ENCODE measurements around the gene DYNC2H1.

The DYNC2H1 gene

GRCh38 chr11:103520792-103521191 is 411.6 kb downstream of the DYNC2H1 start:
- H3K4me3 ChIP-seq (replicated peaks in 1 of 2; ENCODE audit: low read depth in 2 of 2, low read length in 2 of 2), result no peak overlapping the region
- TF ChIP-seq, protein P1, sequence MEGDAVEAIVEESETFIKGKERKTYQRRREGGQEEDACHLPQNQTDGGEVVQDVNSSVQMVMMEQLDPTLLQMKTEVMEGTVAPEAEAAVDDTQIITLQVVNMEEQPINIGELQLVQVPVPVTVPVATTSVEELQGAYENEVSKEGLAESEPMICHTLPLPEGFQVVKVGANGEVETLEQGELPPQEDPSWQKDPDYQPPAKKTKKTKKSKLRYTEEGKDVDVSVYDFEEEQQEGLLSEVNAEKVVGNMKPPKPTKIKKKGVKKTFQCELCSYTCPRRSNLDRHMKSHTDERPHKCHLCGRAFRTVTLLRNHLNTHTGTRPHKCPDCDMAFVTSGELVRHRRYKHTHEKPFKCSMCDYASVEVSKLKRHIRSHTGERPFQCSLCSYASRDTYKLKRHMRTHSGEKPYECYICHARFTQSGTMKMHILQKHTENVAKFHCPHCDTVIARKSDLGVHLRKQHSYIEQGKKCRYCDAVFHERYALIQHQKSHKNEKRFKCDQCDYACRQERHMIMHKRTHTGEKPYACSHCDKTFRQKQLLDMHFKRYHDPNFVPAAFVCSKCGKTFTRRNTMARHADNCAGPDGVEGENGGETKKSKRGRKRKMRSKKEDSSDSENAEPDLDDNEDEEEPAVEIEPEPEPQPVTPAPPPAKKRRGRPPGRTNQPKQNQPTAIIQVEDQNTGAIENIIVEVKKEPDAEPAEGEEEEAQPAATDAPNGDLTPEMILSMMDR (IDR thresholded peaks at IDR 0.05; ENCODE audit: low read depth, low read length), result no peak
- no peak for DNase-seq (ENCODE audit: low read depth in 2 of 2)

DNA sequence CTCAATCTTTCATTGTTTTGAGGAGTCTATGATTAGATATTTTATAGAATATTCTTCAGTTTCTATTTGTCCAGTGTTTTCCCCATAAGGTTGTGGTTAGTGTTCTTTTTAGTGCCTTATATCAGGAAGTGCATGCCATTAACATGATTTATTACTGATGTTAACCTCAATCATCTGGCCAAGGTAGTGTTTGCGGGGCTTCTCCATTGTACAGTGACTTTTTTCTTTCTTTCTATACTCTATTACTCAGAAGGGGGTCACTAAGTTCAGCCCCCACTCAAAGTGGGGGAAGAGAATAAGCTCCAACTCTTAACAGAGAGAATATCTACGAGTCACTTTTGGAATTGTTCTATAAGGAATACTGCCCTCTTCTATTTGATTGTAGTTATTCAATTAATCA is 415.8 kb downstream of the DYNC2H1 start:
- TF ChIP-seq, protein P1 (IDR thresholded peaks at IDR 0.05; ENCODE audit: low read depth, low read length), result no peak
- peak; percentile 53 to 80 for DNase-seq (ENCODE audit: low read depth in 2 of 2)
- H3K4me3 ChIP-seq (replicated peaks in 1 of 2; ENCODE audit: low read depth in 2 of 2, low read length in 2 of 2), result no peak overlapping the region

DNA sequence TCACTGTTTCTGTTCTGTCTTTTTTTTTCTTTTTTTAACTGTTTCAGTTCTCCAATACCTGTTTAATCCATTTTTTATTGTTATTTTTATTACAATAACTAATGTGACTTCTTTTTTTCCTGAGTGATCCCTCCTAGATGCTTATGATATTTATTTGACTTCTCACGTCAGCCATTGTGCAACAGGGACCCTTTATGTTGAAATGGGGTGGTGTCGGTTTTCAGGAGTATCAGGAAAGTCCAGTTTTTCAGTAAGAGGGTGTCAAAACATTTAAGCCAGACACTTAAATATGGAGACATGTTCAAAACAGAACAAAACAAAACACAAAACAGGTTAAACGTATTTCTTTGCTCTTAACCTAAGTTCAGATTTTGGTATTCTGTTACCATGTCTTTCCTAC is 418.8 kb downstream of the DYNC2H1 start:
- no peak overlapping the region for H3K4me3 ChIP-seq (replicated peaks in 1 of 2; ENCODE audit: low read depth in 2 of 2, low read length in 2 of 2)
- DNase-seq (ENCODE audit: low read depth in 2 of 2), result peak; percentile 34 to 38
- TF ChIP-seq, protein P1 (IDR thresholded peaks at IDR 0.05; ENCODE audit: low read depth, low read length), result no peak

DNA sequence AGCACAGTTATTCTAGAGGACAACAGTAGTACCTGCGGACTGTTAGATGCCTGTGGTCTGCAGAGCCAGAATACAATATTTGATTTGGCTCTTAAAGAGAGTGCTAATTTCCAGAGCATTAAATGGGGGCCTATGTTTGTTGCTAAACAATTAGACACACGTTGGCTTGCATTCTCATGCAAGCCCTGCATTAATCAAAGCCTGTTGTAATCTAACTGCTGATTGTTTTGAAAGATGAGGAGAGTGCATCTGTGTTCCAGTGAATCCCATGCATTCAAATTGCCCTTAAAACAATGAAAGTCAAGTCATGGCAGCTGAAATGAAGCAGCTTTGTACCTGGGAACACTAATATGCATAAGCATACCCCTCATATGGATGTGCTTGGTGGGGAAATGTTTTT is 419.4 kb downstream of the DYNC2H1 start:
- H3K4me3 ChIP-seq (replicated peaks in 1 of 2; ENCODE audit: low read depth in 2 of 2, low read length in 2 of 2), result no peak overlapping the region
- TF ChIP-seq, protein P1 (IDR thresholded peaks at IDR 0.05; ENCODE audit: low read depth, low read length), result no peak
- DNase-seq (ENCODE audit: low read depth in 2 of 2), result no peak

DNA sequence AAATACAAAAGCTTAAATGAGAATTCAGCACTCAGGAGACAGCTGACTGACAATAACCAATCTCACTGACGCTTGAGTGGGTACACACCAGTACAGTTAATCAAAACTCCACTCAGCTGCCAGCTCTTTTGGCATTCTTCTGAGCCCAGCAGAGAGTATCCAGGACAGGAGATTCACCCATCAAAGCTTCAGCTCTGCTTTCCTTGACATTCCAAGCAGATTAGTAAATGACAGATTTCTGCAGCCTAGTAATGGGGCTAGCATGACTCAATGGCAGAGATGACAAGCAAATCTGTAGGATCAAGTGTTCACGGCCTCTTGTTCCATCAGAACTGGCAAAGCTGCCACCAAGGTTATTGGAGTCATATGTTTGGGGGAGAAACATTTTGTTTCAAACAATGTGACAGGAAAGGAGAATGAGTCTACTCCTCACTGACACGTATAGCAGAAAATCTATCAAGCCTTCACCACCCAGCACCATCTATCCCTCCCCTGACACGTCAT is 420.0 kb downstream of the DYNC2H1 start:
- no peak overlapping the region for H3K4me3 ChIP-seq (replicated peaks in 1 of 2; ENCODE audit: low read depth in 2 of 2, low read length in 2 of 2)
- TF ChIP-seq, protein P1 (IDR thresholded peaks at IDR 0.05; ENCODE audit: low read depth, low read length), result no peak
- DNase-seq (ENCODE audit: low read depth in 2 of 2), result peak; percentile 59 to 90
